CD4-positive, alpha-beta memory T cell (primary cell): ENCODE results near the gene POU5F1. TPM values are rescaled to one million over a fixed set of nuclear protein-coding genes. Genes with fewer than 3 reads are reported as not detected.

Experiments
- CTCF ChIA-PET: fragments of 350-600 bp; sonication (Branson Sonifier 250); formaldehyde crosslinking; loops from one replicate; lab custom pipeline; 2021; ENCODE audit warnings: inconsistent platforms; ENCODE audit not compliant: partially characterized antibody; lab: Charles Lee
- POLR2A ChIA-PET: fragments of 350-600 bp; sonication (Branson Sonifier 250); formaldehyde crosslinking; loops from one replicate; lab custom pipeline; 2021; ENCODE audit not compliant: partially characterized antibody; lab: Charles Lee
- DNase-seq, 5 donors: peaks; one replicate each; pipeline versions ENCODE4 v3.0.0 to v3.0.0-alpha.2; 2020 to 2022; ENCODE audit warnings: mixed read lengths in 1 of 5
- H3K27ac ChIP-seq: one replicate; pipeline ENCODE4 v1.7.0; 2013; ENCODE audit warnings: low read depth, low read length
- H3K27me3 ChIP-seq: 2 replicates; pipeline ENCODE4 v1.7.0; 2013; ENCODE audit warnings: mild to moderate bottlenecking, low read length, moderate library complexity; ENCODE audit not compliant: insufficient read depth
- H3K36me3 ChIP-seq: 2 replicates; pipeline ENCODE4 v1.7.0; 2013; ENCODE audit warnings: mild to moderate bottlenecking, low read length, moderate library complexity; ENCODE audit not compliant: insufficient read depth
- H3K4me1 ChIP-seq: 2 replicates; pipeline ENCODE4 v1.7.0; 2013; ENCODE audit warnings: mild to moderate bottlenecking, low read length, moderate library complexity; ENCODE audit not compliant: insufficient read depth
- H3K4me3 ChIP-seq, 2 donors: one replicate each; pipeline ENCODE4 v1.7.0; 2013; ENCODE audit warnings: low read length in 2 of 2, mild to moderate bottlenecking in 1 of 2
- H3K9me3 ChIP-seq, 2 donors: one replicate each; pipeline ENCODE4 v1.7.0; 2013; ENCODE audit warnings: low read length in 2 of 2, control low read depth in 1 of 2; ENCODE audit not compliant: control insufficient read depth in 1 of 2
- H3K27ac Mint-ChIP-seq, 7 donors: one replicate each; pipeline ENCODE4 v1.8.0; 2020 to 2021; ENCODE audit warnings: mixed read lengths in 7 of 7, mild to moderate bottlenecking in 6 of 7, inconsistent platforms in 3 of 7, moderate library complexity in 3 of 7
- H3K27me3 Mint-ChIP-seq, 2 donors: one replicate each; pipeline ENCODE4 v1.8.0; 2020 to 2021; ENCODE audit warnings: mixed read lengths in 2 of 2
- H3K36me3 Mint-ChIP-seq, 2 donors: one replicate each; pipeline ENCODE4 v1.8.0; 2020 to 2021; ENCODE audit warnings: mixed read lengths in 2 of 2, inconsistent platforms in 1 of 2, mild to moderate bottlenecking in 1 of 2
- H3K4me1 Mint-ChIP-seq, 4 donors: one replicate each; pipeline ENCODE4 v1.8.0; 2020 to 2021; ENCODE audit warnings: mixed read lengths in 4 of 4, mild to moderate bottlenecking in 1 of 4
- H3K4me3 Mint-ChIP-seq, 8 donors: one replicate each; pipeline ENCODE4 v1.8.0; 2020 to 2021; ENCODE audit warnings: mixed read lengths in 8 of 8, mild to moderate bottlenecking in 7 of 8, moderate library complexity in 6 of 8, inconsistent platforms in 3 of 8
- H3K9me3 Mint-ChIP-seq, 8 donors: one replicate each; pipeline ENCODE4 v1.8.0; 2020 to 2021; ENCODE audit warnings: mixed read lengths in 8 of 8, mild to moderate bottlenecking in 5 of 8, inconsistent platforms in 3 of 8, moderate library complexity in 1 of 8
- intact Hi-C: fragments of 100-400 bp; cut with micrococcal nuclease; formaldehyde crosslinking; loops from one replicate; pipeline ENCODE4 v1.15.1; 2023
- polyA plus RNA-seq, 2 donors: library from polyadenylated mRNA; unstranded; fragments of 300-500 nt; fragmentation: Illumina TruSeq; gene quantifications; one replicate each; pipeline ENCODE4 v1.2.3, GENCODE V29; 2021
- total RNA-seq, 2 experiments: library from RNA; stranded (reverse); gene quantifications; one replicate each; pipeline ENCODE4 v1.2.3, GENCODE V29; 2021

Gene POU5F1
- total and polyA plus RNA-seq, 4 experiments from 2014 or later, result not detected

DNA sequence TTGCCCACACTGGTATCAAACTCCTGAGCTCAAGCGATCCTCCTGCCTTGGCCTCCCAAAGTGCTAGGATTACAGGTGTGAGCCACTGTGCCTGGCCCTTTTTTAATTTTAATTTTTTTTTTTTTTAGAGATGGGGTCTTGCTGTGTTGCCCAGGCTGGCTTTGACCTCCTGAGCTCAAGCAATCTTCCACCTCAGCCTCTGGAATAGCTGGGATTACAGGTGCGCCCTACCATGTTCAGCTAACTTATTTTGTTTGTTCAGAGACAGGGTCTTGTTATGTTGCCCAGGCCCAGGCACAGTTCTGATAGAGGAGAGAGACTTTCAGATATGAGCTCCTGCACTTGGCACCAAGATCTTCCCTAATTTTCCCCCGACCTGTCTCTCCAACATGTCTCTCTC is 39.7 kb downstream of the POU5F1 start:
- Histone ChIP-seq H3K9me3 (no peaks in the 10 kb centered on the region), H3K36me3 (no peaks in the 10 kb centered on the region), H3K27ac (no peak overlapping the region), H3K4me3 (no peak overlapping the region), H3K4me1 (peaks cover 3% of the 10 kb centered on the region), H3K27me3 (no peaks in the 10 kb centered on the region)
- H3K4me3 Mint-ChIP-seq, result no peak overlapping the region
- H3K27me3 Mint-ChIP-seq, result peaks cover 3 to 6% of the 10 kb centered on the region in 2 donors
- H3K4me1 Mint-ChIP-seq, result peaks cover 2 to 8% (median 6%) of the 10 kb centered on the region in 4 donors
- H3K9me3 Mint-ChIP-seq, result no peaks in the 10 kb centered on the region
- H3K36me3 Mint-ChIP-seq, result no peaks in the 10 kb centered on the region
- POLR2A ChIA-PET, result interaction anchor here (0.9 kb wide), 1 partner anchor 66 kb away, joined by 3 read pairs; no protein-coding TSS in a partner anchor
- no peak overlapping the region for H3K27ac Mint-ChIP-seq
- intact Hi-C loops, result no loop called here
- CTCF ChIA-PET, result interaction anchor here (0.6 to 7.8 kb wide), 15 partner anchors 8 to 242 kb away, joined by 3 to 56 read pairs (median 6); partner anchors contain the start of genes PSORS1C1 and PSORS1C2
- DNase-seq, result no peak

DNA sequence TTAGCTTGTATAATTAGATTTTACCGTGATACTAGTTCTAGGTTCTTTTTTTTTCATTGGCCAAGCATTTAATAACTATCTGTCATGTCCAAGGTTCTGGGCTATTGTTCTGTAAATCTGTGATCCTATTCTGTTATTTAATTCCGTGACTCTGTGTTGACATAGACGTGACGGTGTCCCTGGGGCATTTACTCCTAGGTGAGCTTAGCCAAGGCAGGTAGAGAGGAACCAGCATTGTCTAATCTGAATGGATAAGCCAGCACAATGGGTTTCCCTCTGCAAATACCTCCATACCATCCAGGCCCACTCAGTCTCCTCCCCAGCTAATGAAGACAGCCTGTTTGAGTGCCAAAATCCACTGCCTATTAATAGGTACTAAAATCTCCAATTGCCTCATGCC is 41.4 kb downstream of the POU5F1 start:
- no peaks in the 10 kb centered on the region for H3K36me3 ChIP-seq
- CTCF ChIA-PET, result interaction anchor here (0.5 to 7.8 kb wide), 19 partner anchors 10 to 254 kb away, joined by 3 to 56 read pairs (median 5); partner anchors contain the start of genes C6orf15, CCHCR1, PSORS1C2 and TCF19
- H3K4me1 ChIP-seq, result peaks cover 3% of the 10 kb centered on the region
- peaks cover 0 to 1% (median 0%) of the 10 kb centered on the region in 8 donors for H3K9me3 Mint-ChIP-seq
- H3K27me3 ChIP-seq, result no peaks in the 10 kb centered on the region
- H3K4me1 Mint-ChIP-seq, result peaks cover 2 to 8% (median 7%) of the 10 kb centered on the region in 4 donors
- no peak overlapping the region for H3K4me3 ChIP-seq
- H3K9me3 ChIP-seq, result no peaks in the 10 kb centered on the region
- intact Hi-C loops, result loop anchor here (2.0 kb wide), 1 partner anchor 64 kb away; no protein-coding TSS in a partner anchor
- H3K27ac ChIP-seq, result no peak overlapping the region
- H3K27me3 Mint-ChIP-seq, result peaks cover 3 to 6% of the 10 kb centered on the region in 2 donors
- DNase-seq, result no peak
- POLR2A ChIA-PET, result interaction anchor here (1.4 kb wide), 1 partner anchor 42 kb away, joined by 3 read pairs; no protein-coding TSS in a partner anchor
- H3K36me3 Mint-ChIP-seq, result no peaks in the 10 kb centered on the region
- H3K4me3 Mint-ChIP-seq, result no peak overlapping the region
- no peak overlapping the region for H3K27ac Mint-ChIP-seq

- H3K9me3 ChIP-seq, result no peaks in the 10 kb centered on the region
- Mint-ChIP-seq H3K4me1 (peaks cover 2 to 8% (median 7%) of the 10 kb centered on the region in 4 donors), H3K36me3 (no peaks in the 10 kb centered on the region), H3K4me3 (no peak overlapping the region), H3K9me3 (peaks cover 0 to 1% (median 0%) of the 10 kb centered on the region in 8 donors), H3K27me3 (peaks cover 3 to 6% of the 10 kb centered on the region in 2 donors), H3K27ac (peak overlapping the region in 3 of 7 donors; percentile 7 to 52 (median 24))
- CTCF ChIA-PET, result interaction anchor here (0.6 to 7.8 kb wide), 17 partner anchors 12 to 255 kb away, joined by 3 to 56 read pairs (median 6); partner anchors contain the start of gene C6orf15
- POLR2A ChIA-PET, result interaction anchor here (1.4 kb wide), 1 partner anchor 41 kb away, joined by 3 read pairs; no protein-coding TSS in a partner anchor
- H3K36me3 ChIP-seq, result no peaks in the 10 kb centered on the region
- H3K27me3 ChIP-seq, result no peaks in the 10 kb centered on the region
- H3K4me3 ChIP-seq, result no peak overlapping the region
- H3K27ac ChIP-seq, result no peak overlapping the region
- DNase-seq, result peak; percentile 57 to 70 (median 62)
- H3K4me1 ChIP-seq, result peaks cover 3% of the 10 kb centered on the region
- intact Hi-C loops, result loop anchor here (1.0 to 2.0 kb wide), 3 partner anchors 34 to 213 kb away; no protein-coding TSS in a partner anchor
Observed at GRCh38 chr6:31128093-31128676, 42.3 kb downstream of the POU5F1 start.

GRCh38 chr6:31126396-31127175 is 43.9 kb downstream of the POU5F1 start:
- ChIA-PET POLR2A (no interaction called here), CTCF (interaction anchor here (1.1 to 5.0 kb wide), 15 partner anchors 10 to 213 kb away, joined by 3 to 20 read pairs (median 4); partner anchors contain the start of genes PSORS1C1 and VARS2)
- Mint-ChIP-seq H3K4me3 (no peak overlapping the region), H3K27ac (peak overlapping the region in 1 of 7 donors; percentile 22), H3K36me3 (no peaks in the 10 kb centered on the region), H3K9me3 (peaks cover 0 to 1% (median 0%) of the 10 kb centered on the region in 8 donors), H3K27me3 (peaks cover 3 to 6% of the 10 kb centered on the region in 2 donors), H3K4me1 (peaks cover 2 to 8% (median 7%) of the 10 kb centered on the region in 4 donors)
- intact Hi-C loops, result no loop called here
- DNase-seq, result no peak
- H3K9me3 ChIP-seq, result no peaks in the 10 kb centered on the region
- peaks cover 3% of the 10 kb centered on the region for H3K4me1 ChIP-seq
- no peaks in the 10 kb centered on the region for H3K36me3 ChIP-seq
- H3K27me3 ChIP-seq, result no peaks in the 10 kb centered on the region
- no peak overlapping the region for H3K4me3 ChIP-seq
- no peak overlapping the region for H3K27ac ChIP-seq

DNA sequence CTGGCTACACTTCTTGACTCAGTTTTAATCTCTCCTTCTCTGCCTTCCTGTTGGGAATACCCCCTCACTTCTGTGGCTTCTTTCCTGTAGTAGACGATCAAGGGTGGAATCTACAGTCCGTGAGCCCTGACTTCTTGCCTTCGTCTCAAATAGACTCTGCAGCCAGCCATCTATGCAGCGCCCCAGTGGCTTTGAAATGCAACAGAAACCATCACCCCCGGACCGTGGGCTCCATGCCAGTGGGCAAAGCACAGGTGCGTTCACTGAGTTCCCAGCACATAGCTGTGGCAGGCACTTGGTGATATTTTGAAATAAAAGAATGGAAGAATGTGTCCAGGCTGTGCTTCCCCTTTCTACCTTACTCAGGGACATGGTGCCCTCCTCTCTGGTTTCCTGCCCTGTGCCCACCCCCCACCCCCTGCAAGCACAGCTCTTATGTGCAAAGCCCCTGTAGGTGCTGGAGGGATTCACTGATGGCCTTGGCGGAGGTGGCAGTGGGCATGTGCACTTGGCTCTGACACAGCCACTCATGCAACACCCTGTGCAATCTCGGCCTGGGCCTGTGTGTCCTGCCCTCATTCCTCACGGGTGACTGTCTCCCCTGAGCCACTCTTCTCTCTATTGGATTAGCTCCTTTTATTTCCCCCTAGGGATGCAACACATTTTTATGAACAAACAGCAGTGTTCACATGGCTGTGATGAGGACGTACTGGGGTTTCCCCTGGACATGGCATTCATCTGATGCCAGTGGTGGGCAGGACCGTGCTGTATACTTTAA is 44.7 kb downstream of the POU5F1 start:
- Mint-ChIP-seq H3K4me1 (peaks cover 2 to 8% (median 7%) of the 10 kb centered on the region in 4 donors), H3K27me3 (peaks cover 3 to 6% of the 10 kb centered on the region in 2 donors), H3K9me3 (peaks cover 0 to 1% (median 0%) of the 10 kb centered on the region in 8 donors), H3K27ac (peak overlapping the region in 1 of 7 donors; percentile 64), H3K36me3 (no peaks in the 10 kb centered on the region), H3K4me3 (no peak overlapping the region)
- H3K4me1 ChIP-seq, result peaks cover 3% of the 10 kb centered on the region
- ChIA-PET POLR2A (no interaction called here), CTCF (interaction anchor here (1.1 to 5.0 kb wide), 8 partner anchors 8 to 210 kb away, joined by 3 to 20 read pairs (median 5); partner anchors contain the start of gene PSORS1C1)
- no peak overlapping the region for H3K27ac ChIP-seq
- intact Hi-C loops, result no loop called here
- H3K36me3 ChIP-seq, result no peaks in the 10 kb centered on the region
- no peaks in the 10 kb centered on the region for H3K27me3 ChIP-seq
- no peak overlapping the region for H3K4me3 ChIP-seq
- H3K9me3 ChIP-seq, result no peaks in the 10 kb centered on the region
- no peak for DNase-seq

GRCh38 chr6:31125162-31125561 is 45.3 kb downstream of the POU5F1 start:
- no peak for DNase-seq
- no peak overlapping the region for H3K4me3 Mint-ChIP-seq
- POLR2A ChIA-PET, result no interaction called here
- Histone ChIP-seq H3K27ac (no peak overlapping the region), H3K27me3 (no peaks in the 10 kb centered on the region), H3K36me3 (no peaks in the 10 kb centered on the region), H3K4me3 (no peak overlapping the region), H3K4me1 (peaks cover 3% of the 10 kb centered on the region), H3K9me3 (no peaks in the 10 kb centered on the region)
- intact Hi-C loops, result no loop called here
- no peaks in the 10 kb centered on the region for H3K36me3 Mint-ChIP-seq
- H3K27me3 Mint-ChIP-seq, result peaks cover 3 to 6% of the 10 kb centered on the region in 2 donors
- CTCF ChIA-PET, result interaction anchor here (1.3 to 2.9 kb wide), 2 partner anchors 9 to 38 kb away, joined by 5 to 13 read pairs; no protein-coding TSS in a partner anchor
- no peak overlapping the region for H3K27ac Mint-ChIP-seq
- peaks cover 2 to 8% (median 7%) of the 10 kb centered on the region in 4 donors for H3K4me1 Mint-ChIP-seq
- peaks cover 0 to 1% (median 0%) of the 10 kb centered on the region in 8 donors for H3K9me3 Mint-ChIP-seq
